HepG2 (cell line): ENCODE measurements around the gene PLD3. TPM values are rescaled to one million over a fixed set of nuclear protein-coding genes. Genes with fewer than 3 reads are reported as not detected.

ENCODE experiments used
- PHF5A ChIP-seq: IDR thresholded peaks from one replicate; pipeline ENCODE4 v1.6.1; 2018; ENCODE audit warnings: low read depth, missing genetic modification reagents; ENCODE audit not compliant: unreplicated experiment
- RCOR2 ChIP-seq: IDR thresholded peaks from 2 replicates; pipeline ENCODE4 v1.6.1; 2016; ENCODE audit warnings: missing biosample characterization, missing genetic modification reagents
- ZNF564 ChIP-seq: sonication (generic); formaldehyde crosslinking; IDR thresholded peaks from 2 replicates; pipeline ENCODE4 v1.8.1; 2023; ENCODE audit warnings: mild to moderate bottlenecking, missing genetic modification reagents
- ZNF598 ChIP-seq: sonication (generic); formaldehyde crosslinking; IDR thresholded peaks from 2 replicates; pipeline ENCODE4 v1.5.1; 2020; ENCODE audit warnings: mild to moderate bottlenecking, missing genetic modification reagents, borderline replicate concordance
- ZNF616 ChIP-seq: sonication (generic); formaldehyde crosslinking; IDR thresholded peaks from 2 replicates; pipeline ENCODE4 v1.5.0; 2020; ENCODE audit warnings: low read depth, mild to moderate bottlenecking, missing genetic modification reagents
- polyA plus RNA-seq, 8 experiments: library from polyadenylated mRNA; depleted of rRNA in 3 of 8; stranded (reverse) in 7 of 8; unstranded in 1 of 8; fragments of >200 nt; fragmentation: Illumina TruSeq in 4 of 8; extraction: Trizol in 4 of 8; gene quantifications; 2 replicates each; pipeline versions ENCODE4 v1.2.1 to v1.2.3, GENCODE V29; 2011 to 2016; ENCODE audit warnings: low read depth in 4 of 8, missing spikeins in 1 of 8, mixed read lengths in 1 of 8; ENCODE audit not compliant: insufficient read depth in 1 of 8
- total RNA-seq, 5 experiments: library from RNA; depleted of rRNA; stranded (reverse); fragments of >200 nt; fragmentation: Illumina TruSeq; extraction: Trizol; gene quantifications; 2 replicates each; pipeline ENCODE4 v1.2.3, GENCODE V29; 2016; ENCODE audit warnings: low read depth in 1 of 5
- TF ChIP-seq, protein P1 (sequence below): sonication (generic); formaldehyde crosslinking; IDR thresholded peaks from 2 replicates; pipeline ENCODE4 v1.5.1; 2020; ENCODE audit warnings: mild to moderate bottlenecking, missing genetic modification reagents, borderline replicate concordance
- TF ChIP-seq, protein P2 (sequence below): IDR thresholded peaks from 2 replicates; pipeline ENCODE4 v1.6.1; 2016; ENCODE audit warnings: low read depth
- TF ChIP-seq, protein P3 (sequence below): sonication (generic); formaldehyde crosslinking; IDR thresholded peaks from 2 replicates; pipeline ENCODE4 v1.4.0; 2020; ENCODE audit warnings: low read depth, mild to moderate bottlenecking, missing genetic modification reagents

PLD3 gene
- total and polyA plus RNA-seq, 2 of the 13 experiments (the other 11 are each of a cell fraction or from before 2014, with no cell fraction given), result 45.7 to 164 TPM

DNA sequence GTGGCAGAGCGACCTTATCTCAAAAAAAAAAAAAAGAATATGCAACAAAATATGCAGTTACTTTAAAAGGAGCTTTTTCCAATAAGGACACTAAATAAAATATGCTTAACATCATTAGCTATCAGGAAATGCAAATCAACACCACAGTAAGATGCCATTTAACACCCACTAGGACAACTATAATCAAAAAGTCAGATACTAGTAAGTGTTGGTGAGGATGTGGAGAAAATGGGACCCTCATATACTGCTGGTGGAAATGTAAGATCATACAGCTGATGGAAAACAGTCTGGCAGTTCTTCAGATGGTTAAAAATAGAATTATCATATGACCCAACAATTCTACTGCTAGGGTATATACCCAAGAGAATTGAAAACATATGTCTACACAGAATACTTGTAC, 38.8 kb upstream of the PLD3 start (continued):
- TF ChIP-seq, protein P1, sequence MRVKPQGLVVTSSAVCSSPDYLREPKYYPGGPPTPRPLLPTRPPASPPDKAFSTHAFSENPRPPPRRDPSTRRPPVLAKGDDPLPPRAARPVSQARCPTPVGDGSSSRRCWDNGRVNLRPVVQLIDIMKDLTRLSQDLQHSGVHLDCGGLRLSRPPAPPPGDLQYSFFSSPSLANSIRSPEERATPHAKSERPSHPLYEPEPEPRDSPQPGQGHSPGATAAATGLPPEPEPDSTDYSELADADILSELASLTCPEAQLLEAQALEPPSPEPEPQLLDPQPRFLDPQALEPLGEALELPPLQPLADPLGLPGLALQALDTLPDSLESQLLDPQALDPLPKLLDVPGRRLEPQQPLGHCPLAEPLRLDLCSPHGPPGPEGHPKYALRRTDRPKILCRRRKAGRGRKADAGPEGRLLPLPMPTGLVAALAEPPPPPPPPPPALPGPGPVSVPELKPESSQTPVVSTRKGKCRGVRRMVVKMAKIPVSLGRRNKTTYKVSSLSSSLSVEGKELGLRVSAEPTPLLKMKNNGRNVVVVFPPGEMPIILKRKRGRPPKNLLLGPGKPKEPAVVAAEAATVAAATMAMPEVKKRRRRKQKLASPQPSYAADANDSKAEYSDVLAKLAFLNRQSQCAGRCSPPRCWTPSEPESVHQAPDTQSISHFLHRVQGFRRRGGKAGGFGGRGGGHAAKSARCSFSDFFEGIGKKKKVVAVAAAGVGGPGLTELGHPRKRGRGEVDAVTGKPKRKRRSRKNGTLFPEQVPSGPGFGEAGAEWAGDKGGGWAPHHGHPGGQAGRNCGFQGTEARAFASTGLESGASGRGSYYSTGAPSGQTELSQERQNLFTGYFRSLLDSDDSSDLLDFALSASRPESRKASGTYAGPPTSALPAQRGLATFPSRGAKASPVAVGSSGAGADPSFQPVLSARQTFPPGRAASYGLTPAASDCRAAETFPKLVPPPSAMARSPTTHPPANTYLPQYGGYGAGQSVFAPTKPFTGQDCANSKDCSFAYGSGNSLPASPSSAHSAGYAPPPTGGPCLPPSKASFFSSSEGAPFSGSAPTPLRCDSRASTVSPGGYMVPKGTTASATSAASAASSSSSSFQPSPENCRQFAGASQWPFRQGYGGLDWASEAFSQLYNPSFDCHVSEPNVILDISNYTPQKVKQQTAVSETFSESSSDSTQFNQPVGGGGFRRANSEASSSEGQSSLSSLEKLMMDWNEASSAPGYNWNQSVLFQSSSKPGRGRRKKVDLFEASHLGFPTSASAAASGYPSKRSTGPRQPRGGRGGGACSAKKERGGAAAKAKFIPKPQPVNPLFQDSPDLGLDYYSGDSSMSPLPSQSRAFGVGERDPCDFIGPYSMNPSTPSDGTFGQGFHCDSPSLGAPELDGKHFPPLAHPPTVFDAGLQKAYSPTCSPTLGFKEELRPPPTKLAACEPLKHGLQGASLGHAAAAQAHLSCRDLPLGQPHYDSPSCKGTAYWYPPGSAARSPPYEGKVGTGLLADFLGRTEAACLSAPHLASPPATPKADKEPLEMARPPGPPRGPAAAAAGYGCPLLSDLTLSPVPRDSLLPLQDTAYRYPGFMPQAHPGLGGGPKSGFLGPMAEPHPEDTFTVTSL (CRISPR knock-in tag), result no peak
- TF ChIP-seq ZNF598 (CRISPR knock-in tag), result no peak
- TF ChIP-seq, protein P2, sequence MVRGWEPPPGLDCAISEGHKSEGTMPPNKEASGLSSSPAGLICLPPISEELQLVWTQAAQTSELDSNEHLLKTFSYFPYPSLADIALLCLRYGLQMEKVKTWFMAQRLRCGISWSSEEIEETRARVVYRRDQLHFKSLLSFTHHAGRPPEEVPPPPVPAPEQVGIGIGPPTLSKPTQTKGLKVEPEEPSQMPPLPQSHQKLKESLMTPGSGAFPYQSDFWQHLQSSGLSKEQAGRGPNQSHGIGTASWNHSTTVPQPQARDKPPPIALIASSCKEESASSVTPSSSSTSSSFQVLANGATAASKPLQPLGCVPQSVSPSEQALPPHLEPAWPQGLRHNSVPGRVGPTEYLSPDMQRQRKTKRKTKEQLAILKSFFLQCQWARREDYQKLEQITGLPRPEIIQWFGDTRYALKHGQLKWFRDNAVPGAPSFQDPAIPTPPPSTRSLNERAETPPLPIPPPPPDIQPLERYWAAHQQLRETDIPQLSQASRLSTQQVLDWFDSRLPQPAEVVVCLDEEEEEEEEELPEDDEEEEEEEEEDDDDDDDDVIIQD (CRISPR knock-in tag), result no peak
- TF ChIP-seq ZNF564 (CRISPR knock-in tag), result no peak
- TF ChIP-seq, protein P3, sequence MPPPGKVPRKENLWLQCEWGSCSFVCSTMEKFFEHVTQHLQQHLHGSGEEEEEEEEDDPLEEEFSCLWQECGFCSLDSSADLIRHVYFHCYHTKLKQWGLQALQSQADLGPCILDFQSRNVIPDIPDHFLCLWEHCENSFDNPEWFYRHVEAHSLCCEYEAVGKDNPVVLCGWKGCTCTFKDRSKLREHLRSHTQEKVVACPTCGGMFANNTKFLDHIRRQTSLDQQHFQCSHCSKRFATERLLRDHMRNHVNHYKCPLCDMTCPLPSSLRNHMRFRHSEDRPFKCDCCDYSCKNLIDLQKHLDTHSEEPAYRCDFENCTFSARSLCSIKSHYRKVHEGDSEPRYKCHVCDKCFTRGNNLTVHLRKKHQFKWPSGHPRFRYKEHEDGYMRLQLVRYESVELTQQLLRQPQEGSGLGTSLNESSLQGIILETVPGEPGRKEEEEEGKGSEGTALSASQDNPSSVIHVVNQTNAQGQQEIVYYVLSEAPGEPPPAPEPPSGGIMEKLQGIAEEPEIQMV, result no peak
- TF ChIP-seq RCOR2, result no peak
- no peak for TF ChIP-seq ZNF616 (CRISPR knock-in tag)
- TF ChIP-seq PHF5A (CRISPR knock-in tag), result no peak
